Activated CD4-positive, alpha-beta T cell treated with anti-CD3 and anti-CD28 coated beads, Interleukin-2, amount 10 ng/mL, durations not matched to agents 7 days and 5 days (primary cell): Measurements from ENCODE around the gene SLCO1A2. TPM values are rescaled to one million over a fixed set of nuclear protein-coding genes. Genes with fewer than 3 reads are reported as not detected.

Experiments
- CTCF ChIA-PET: fragments of 350-600 bp; sonication (Branson Sonifier 250); formaldehyde crosslinking; loops from one replicate; lab custom pipeline; 2021; ENCODE audit warnings: antibody characterized with exemption; lab: Charles Lee
- POLR2A ChIA-PET: fragments of 350-600 bp; sonication (Branson Sonifier 250); formaldehyde crosslinking; loops from one replicate; lab custom pipeline; 2021; ENCODE audit warnings: antibody characterized with exemption; lab: Charles Lee
- DNase-seq: peaks from one replicate; pipeline ENCODE4 v3.0.0-alpha.2; 2020
- H3K27ac Mint-ChIP-seq: one replicate; pipeline ENCODE4 v1.8.0; 2021; ENCODE audit warnings: mild to moderate bottlenecking, moderate library complexity, mixed read lengths
- H3K27me3 Mint-ChIP-seq: one replicate; pipeline ENCODE4 v1.8.0; 2021; ENCODE audit warnings: mixed read lengths
- H3K36me3 Mint-ChIP-seq: one replicate; pipeline ENCODE4 v1.8.0; 2021; ENCODE audit warnings: low read depth, mixed read lengths
- H3K4me1 Mint-ChIP-seq: one replicate; pipeline ENCODE4 v1.8.0; 2021; ENCODE audit warnings: mixed read lengths
- H3K4me3 Mint-ChIP-seq: one replicate; pipeline ENCODE4 v1.8.0; 2021; ENCODE audit warnings: mild to moderate bottlenecking, moderate library complexity, mixed read lengths
- H3K9me3 Mint-ChIP-seq: one replicate; pipeline ENCODE4 v1.8.0; 2021; ENCODE audit warnings: mixed read lengths
- total RNA-seq, 2 experiments: library from RNA; stranded (reverse); gene quantifications; one replicate each; pipeline ENCODE4 v1.2.3, GENCODE V29; 2021

SLCO1A2 gene
- total RNA-seq, 2 experiments from 2014 or later: not detected

DNA sequence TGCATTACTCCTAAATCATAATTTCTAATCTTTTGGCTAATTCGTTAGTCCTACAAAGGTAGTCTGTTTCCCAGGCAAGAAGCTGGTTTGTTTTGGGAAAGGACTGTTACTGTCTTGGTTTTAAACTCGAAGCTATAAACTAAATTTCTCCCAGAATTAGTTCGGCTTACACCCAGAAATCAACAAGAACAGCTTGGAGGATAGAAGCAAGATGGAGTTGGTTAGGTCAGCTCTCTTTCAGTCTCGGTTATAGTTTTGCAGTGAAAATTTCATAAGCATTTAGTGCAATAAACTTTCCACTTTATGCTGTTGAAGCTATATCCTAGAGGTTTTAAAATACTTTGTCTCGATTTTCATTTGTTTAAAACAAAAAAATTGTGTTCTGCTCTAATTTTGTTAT is 100.3 kb downstream of the SLCO1A2 start:
- H3K27ac Mint-ChIP-seq: no peak overlapping the region
- CTCF ChIA-PET: no interaction called here

DNA sequence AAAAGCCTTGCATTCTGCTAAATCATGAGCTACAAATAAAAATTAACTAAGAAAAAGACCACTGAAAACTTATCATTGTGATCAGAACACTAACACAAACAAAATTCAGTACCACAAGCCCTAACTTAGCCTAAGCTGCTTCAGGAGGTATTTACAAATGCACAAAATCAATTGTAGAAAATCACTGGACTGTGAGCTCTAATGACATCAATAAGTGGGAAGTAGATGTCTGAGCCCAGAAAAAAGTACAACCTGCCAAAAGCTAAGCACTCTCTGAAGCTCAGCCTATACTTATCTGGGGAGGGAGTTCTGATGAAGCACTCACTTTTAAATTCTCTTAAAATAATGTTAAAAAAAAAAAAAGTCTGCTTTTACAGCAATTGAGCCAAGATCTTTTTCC is 110.8 kb downstream of the SLCO1A2 start:
- H3K27me3 Mint-ChIP-seq: no peaks in the 10 kb centered on the region
- DNase-seq: no peak
- CTCF ChIA-PET: no interaction called here
- POLR2A ChIA-PET: no interaction called here
- H3K4me1 Mint-ChIP-seq: no peaks in the 10 kb centered on the region
- no peaks in the 10 kb centered on the region for H3K36me3 Mint-ChIP-seq
- H3K27ac Mint-ChIP-seq: no peak overlapping the region
- H3K4me3 Mint-ChIP-seq: no peak overlapping the region
- no peaks in the 10 kb centered on the region for H3K9me3 Mint-ChIP-seq

More for the DNA sequence above, 100.3 kb downstream of the SLCO1A2 start:
- Mint-ChIP-seq H3K27me3 (no peaks in the 10 kb centered on the region), H3K4me3 (no peak overlapping the region), H3K36me3 (no peaks in the 10 kb centered on the region), H3K9me3 (no peaks in the 10 kb centered on the region), H3K4me1 (no peaks in the 10 kb centered on the region)
- POLR2A ChIA-PET: no interaction called here
- no peak for DNase-seq

DNA sequence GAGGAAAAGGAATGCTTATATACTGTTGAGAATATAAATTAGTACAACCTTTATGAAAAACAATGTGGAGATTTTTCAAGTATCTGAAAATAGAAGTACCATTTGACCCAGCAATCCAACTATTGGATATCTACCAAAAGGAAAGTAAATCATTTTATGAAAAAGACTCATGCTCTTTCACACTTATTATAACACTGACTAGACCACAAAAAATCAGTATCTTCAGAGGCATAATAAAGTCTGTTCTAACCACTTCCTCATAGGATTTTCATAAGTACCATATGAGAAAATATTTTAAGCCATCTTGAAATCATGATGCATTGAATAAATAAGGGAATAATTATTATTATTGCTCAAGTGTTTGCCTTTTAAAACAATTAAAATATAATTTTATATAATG is 112.9 kb downstream of the SLCO1A2 start:
- no peaks in the 10 kb centered on the region for H3K36me3 Mint-ChIP-seq
- H3K27me3 Mint-ChIP-seq: no peaks in the 10 kb centered on the region
- H3K27ac Mint-ChIP-seq: no peak overlapping the region
- no peaks in the 10 kb centered on the region for H3K9me3 Mint-ChIP-seq
- ChIA-PET POLR2A (no interaction called here), CTCF (no interaction called here)
- no peaks in the 10 kb centered on the region for H3K4me1 Mint-ChIP-seq
- H3K4me3 Mint-ChIP-seq: no peak overlapping the region
- no peak for DNase-seq

DNA sequence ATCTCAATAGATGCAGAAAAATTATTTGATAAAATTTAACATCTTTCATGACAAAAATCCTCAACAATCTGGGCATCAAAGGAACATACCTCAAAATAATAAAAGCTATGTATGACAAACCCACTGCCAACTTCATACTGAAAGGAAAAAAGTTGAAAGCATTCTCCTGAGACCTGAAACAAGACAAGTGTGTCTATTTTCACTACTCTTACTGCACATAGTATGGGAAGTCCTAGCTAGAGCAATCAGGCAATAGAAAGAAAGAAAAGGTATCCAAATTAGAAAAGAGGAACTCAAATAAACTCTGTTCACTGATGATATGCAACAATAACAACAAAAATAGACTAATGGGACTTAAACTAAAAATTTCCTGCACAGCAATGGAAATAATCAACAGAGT is 113.6 kb downstream of the SLCO1A2 start:
- no peak for DNase-seq
- ChIA-PET POLR2A (no interaction called here), CTCF (no interaction called here)
- Mint-ChIP-seq H3K4me3 (no peak overlapping the region), H3K9me3 (no peaks in the 10 kb centered on the region), H3K27me3 (no peaks in the 10 kb centered on the region), H3K36me3 (no peaks in the 10 kb centered on the region), H3K27ac (no peak overlapping the region), H3K4me1 (no peaks in the 10 kb centered on the region)

DNA sequence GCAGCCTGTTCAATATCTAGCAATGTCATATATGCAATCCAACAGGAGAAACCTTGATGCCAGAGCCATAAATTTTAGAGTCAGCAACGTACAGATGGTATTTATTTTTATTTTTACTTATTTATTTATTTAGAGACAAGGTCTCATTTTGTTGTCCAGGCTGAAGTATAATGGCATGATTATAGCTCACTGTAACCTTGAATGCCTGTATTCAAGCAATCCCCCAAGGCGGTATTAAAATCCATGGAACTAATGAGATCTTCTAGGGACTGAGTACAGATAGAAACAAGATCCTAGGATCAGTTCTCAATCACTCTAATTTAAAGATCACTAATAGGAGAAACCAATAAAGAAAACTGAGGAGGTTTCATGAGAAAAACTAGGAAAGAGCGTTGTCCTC is 114.5 kb downstream of the SLCO1A2 start:
- no peak for DNase-seq
- Mint-ChIP-seq H3K4me3 (no peak overlapping the region), H3K4me1 (no peaks in the 10 kb centered on the region), H3K27me3 (no peaks in the 10 kb centered on the region), H3K36me3 (no peaks in the 10 kb centered on the region), H3K27ac (no peak overlapping the region), H3K9me3 (no peaks in the 10 kb centered on the region)
- ChIA-PET POLR2A (no interaction called here), CTCF (no interaction called here)

DNA sequence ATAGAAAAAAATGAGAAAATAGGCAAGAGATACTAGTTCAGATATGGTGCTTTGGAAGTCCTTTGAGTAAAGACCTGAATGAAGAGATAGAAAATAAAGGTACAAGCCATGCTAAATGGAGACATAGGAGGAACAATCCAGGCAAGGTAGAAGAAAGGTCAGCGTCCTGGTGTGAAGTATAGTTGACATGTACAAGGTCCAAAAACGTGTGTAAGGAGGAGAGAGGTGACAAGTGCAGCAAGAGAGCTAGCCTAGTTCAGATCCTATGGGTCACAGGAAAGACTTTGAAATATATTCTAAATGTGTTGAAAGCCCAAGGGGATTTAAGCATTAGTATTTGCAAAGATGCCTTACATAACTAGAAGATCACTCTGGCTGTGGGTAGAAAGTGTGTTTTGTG is 115.5 kb downstream of the SLCO1A2 start:
- ChIA-PET POLR2A (no interaction called here), CTCF (no interaction called here)
- DNase-seq: no peak
- H3K4me1 Mint-ChIP-seq: no peaks in the 10 kb centered on the region
- H3K27ac Mint-ChIP-seq: no peak overlapping the region
- no peaks in the 10 kb centered on the region for H3K36me3 Mint-ChIP-seq
- H3K9me3 Mint-ChIP-seq: peaks cover 4% of the 10 kb centered on the region
- no peaks in the 10 kb centered on the region for H3K27me3 Mint-ChIP-seq
- H3K4me3 Mint-ChIP-seq: no peak overlapping the region

Other genes with a start within 250 kb of the SLCO1A2 start
- not detected for gene SLCO1B1, start 203.7 kb downstream of the SLCO1A2 start, total RNA-seq
- not detected for gene IAPP, start 38.0 kb upstream of the SLCO1A2 start, total RNA-seq
- 10 to 100 TPM; 24.2 to 25.3 TPM for gene PYROXD1, start 102.7 kb upstream of the SLCO1A2 start, total RNA-seq
- gene RECQL, start 166.7 kb upstream of the SLCO1A2 start, total RNA-seq: 10 to 100 TPM; 88.3 to 95.8 TPM
- gene GOLT1B, start 166.9 kb upstream of the SLCO1A2 start, total RNA-seq: 10 to 100 TPM; 40.7 to 45.6 TPM
- under 1 TPM in 1 of 2 experiments, not detected in 1; 0.12 TPM for gene SPX, start 191.4 kb upstream of the SLCO1A2 start, total RNA-seq